KG1 (cell line): Measurements from ENCODE around the gene DENND1B.
"Not testable (repeated sequence)": the region's sequence is repeated elsewhere in the genome, so short reads cannot be mapped to it uniquely, and the experiment has no call there.

Experiments
- DNase-seq: peaks from one replicate; lab custom pipeline; 2025; lab: John Stamatoyannopoulos, UW

DENND1B gene

GRCh38 chr1:197743578-197743977 is 31.7 kb downstream of the DENND1B start:
- no peak for DNase-seq

- no peak for DNase-seq
These were observed 34.3 kb downstream of the DENND1B start for GRCh38 chr1:197740992-197741391.

GRCh38 chr1:197738927-197739326 is 36.4 kb downstream of the DENND1B start:
- no peak for DNase-seq

GRCh38 chr1:197737916-197738315 is 37.4 kb downstream of the DENND1B start:
- no peak for DNase-seq

GRCh38 chr1:197736685-197737084 is 38.6 kb downstream of the DENND1B start:
- no peak for DNase-seq

- DNase-seq = no peak
These were observed 39.8 kb downstream of the DENND1B start for GRCh38 chr1:197735461-197735860.

GRCh38 chr1:197733324-197733723 is 42.0 kb downstream of the DENND1B start:
- DNase-seq = no peak

- DNase-seq = no peak
These were observed 43.1 kb downstream of the DENND1B start for GRCh38 chr1:197732187-197732586.

- DNase-seq = no peak
These were observed 43.8 kb downstream of the DENND1B start for GRCh38 chr1:197731449-197731848.

GRCh38 chr1:197725976-197726375 is 49.3 kb downstream of the DENND1B start:
- DNase-seq = no peak

- DNase-seq = no peak
These were observed 50.2 kb downstream of the DENND1B start for GRCh38 chr1:197725044-197725443.

GRCh38 chr1:197715806-197716205 is 59.5 kb downstream of the DENND1B start:
- no peak for DNase-seq

GRCh38 chr1:197706601-197707000 is 68.7 kb downstream of the DENND1B start:
- DNase-seq = no peak

- no peak for DNase-seq
These were observed 69.3 kb downstream of the DENND1B start for GRCh38 chr1:197705941-197706340.

- DNase-seq = not testable (repeated sequence)
These were observed 74.6 kb downstream of the DENND1B start for GRCh38 chr1:197700688-197701087.

GRCh38 chr1:197696372-197696771 is 78.9 kb downstream of the DENND1B start:
- no peak for DNase-seq

- DNase-seq = no peak
These were observed 79.3 kb downstream of the DENND1B start for GRCh38 chr1:197695961-197696360.

GRCh38 chr1:197692965-197693364 is 82.3 kb downstream of the DENND1B start:
- DNase-seq = no peak

GRCh38 chr1:197691816-197692215 is 83.5 kb downstream of the DENND1B start:
- no peak for DNase-seq

- DNase-seq = no peak
These were observed 85.2 kb downstream of the DENND1B start for GRCh38 chr1:197690074-197690473.

- DNase-seq = no peak
These were observed 87.0 kb downstream of the DENND1B start for GRCh38 chr1:197688233-197688632.

- no peak for DNase-seq
These were observed 88.5 kb downstream of the DENND1B start for GRCh38 chr1:197686702-197687355.

GRCh38 chr1:197686231-197686630 is 89.0 kb downstream of the DENND1B start:
- DNase-seq = no peak

- no peak for DNase-seq
These were observed 89.5 kb downstream of the DENND1B start for GRCh38 chr1:197685785-197686184.
